Measurements from ENCODE around the gene IP6K2. TPM values are rescaled to one million over a fixed set of nuclear protein-coding genes. Genes with fewer than 3 reads are reported as not detected.
"Not testable (repeated sequence)": the region's sequence is repeated elsewhere in the genome, so short reads cannot be mapped to it uniquely, and the experiment has no call there.

IP6K2 gene, protein sequence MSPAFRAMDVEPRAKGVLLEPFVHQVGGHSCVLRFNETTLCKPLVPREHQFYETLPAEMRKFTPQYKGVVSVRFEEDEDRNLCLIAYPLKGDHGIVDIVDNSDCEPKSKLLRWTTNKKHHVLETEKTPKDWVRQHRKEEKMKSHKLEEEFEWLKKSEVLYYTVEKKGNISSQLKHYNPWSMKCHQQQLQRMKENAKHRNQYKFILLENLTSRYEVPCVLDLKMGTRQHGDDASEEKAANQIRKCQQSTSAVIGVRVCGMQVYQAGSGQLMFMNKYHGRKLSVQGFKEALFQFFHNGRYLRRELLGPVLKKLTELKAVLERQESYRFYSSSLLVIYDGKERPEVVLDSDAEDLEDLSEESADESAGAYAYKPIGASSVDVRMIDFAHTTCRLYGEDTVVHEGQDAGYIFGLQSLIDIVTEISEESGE
- 23.5 TPM for total RNA-seq
- long read RNA-seq, transcript IP6K2-201 (6 exons, 1,775 nt): major isoform, 7 of 30 reads
- long read RNA-seq, partial matches to known transcripts: 11 of 30 reads
- long read RNA-seq, other reads (novel, unspliced or antisense): 9 of 30 reads

- Histone ChIP-seq H3K9me3 (replicated peaks) (no peaks in the 10 kb centered on the region), H3K4me3 (peak within 1 kb of the TSS; percentile 81), H3K27me3 (ENCODE audit: low read depth) (no peaks in the 10 kb centered on the region), H3K27ac (replicated peaks) (peak within 1 kb of the TSS; percentile 87), H3K4me1 (peaks cover 47% of the 10 kb centered on the region), H3K36me3 (peaks cover 22% of the 10 kb centered on the region)
- peak; percentile 99 for DNase-seq
- intact Hi-C loops (cut with micrococcal nuclease): no loop called here
- TF ChIP-seq, protein P1, sequence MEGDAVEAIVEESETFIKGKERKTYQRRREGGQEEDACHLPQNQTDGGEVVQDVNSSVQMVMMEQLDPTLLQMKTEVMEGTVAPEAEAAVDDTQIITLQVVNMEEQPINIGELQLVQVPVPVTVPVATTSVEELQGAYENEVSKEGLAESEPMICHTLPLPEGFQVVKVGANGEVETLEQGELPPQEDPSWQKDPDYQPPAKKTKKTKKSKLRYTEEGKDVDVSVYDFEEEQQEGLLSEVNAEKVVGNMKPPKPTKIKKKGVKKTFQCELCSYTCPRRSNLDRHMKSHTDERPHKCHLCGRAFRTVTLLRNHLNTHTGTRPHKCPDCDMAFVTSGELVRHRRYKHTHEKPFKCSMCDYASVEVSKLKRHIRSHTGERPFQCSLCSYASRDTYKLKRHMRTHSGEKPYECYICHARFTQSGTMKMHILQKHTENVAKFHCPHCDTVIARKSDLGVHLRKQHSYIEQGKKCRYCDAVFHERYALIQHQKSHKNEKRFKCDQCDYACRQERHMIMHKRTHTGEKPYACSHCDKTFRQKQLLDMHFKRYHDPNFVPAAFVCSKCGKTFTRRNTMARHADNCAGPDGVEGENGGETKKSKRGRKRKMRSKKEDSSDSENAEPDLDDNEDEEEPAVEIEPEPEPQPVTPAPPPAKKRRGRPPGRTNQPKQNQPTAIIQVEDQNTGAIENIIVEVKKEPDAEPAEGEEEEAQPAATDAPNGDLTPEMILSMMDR (IDR thresholded peaks at IDR 0.05; ENCODE audit: borderline replicate concordance): peak; percentile 22
Observed at GRCh38 chr3:48716982-48717746, at the start of gene IP6K2. TSS of gene IP6K2 (minus strand) at chr3:48717221. CDS start at chr3:48695291, 21,930 bp downstream.

- no peak for DNase-seq
- H3K27ac ChIP-seq (replicated peaks): no peak overlapping the region
- TF ChIP-seq, protein P1 (IDR thresholded peaks at IDR 0.05; ENCODE audit: borderline replicate concordance): peak; percentile 30
- H3K27me3 ChIP-seq (ENCODE audit: low read depth): no peaks in the 10 kb centered on the region
- peaks cover 84% of the 10 kb centered on the region for H3K36me3 ChIP-seq
- intact Hi-C loops (cut with micrococcal nuclease): no loop called here
- no peak overlapping the region for H3K4me3 ChIP-seq
- no peaks in the 10 kb centered on the region for H3K9me3 ChIP-seq (replicated peaks)
- no peaks in the 10 kb centered on the region for H3K4me1 ChIP-seq
Observed at GRCh38 chr3:48765376-48765775, 48.4 kb upstream of the IP6K2 start.

DNA sequence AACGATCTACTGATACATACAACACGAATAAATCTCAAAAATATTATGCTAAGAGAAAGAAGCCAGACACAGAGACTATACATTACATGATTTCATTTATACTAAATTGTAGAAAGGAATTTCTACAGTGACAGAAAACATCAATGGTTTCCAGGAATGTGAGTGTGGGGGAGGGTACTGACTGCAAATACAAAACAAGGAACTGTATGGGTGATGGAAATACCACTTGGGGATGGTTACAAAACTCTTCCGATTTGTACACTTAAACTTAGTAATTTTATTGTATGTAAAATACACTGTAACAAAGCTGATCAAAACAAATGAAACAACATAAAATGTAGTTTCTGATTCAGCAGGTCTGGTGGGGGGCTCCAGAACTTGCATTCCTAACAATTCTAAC is 45.8 kb upstream of the IP6K2 start:
- intact Hi-C loops (cut with micrococcal nuclease): no loop called here
- no peak for DNase-seq
- TF ChIP-seq, protein P1 (IDR thresholded peaks at IDR 0.05; ENCODE audit: borderline replicate concordance): no peak
- H3K27me3 ChIP-seq (ENCODE audit: low read depth): no peaks in the 10 kb centered on the region
- no peak overlapping the region for H3K27ac ChIP-seq (replicated peaks)
- no peaks in the 10 kb centered on the region for H3K4me1 ChIP-seq
- H3K9me3 ChIP-seq (replicated peaks): no peaks in the 10 kb centered on the region
- peaks cover 85% of the 10 kb centered on the region for H3K36me3 ChIP-seq
- no peak overlapping the region for H3K4me3 ChIP-seq

GRCh38 chr3:48759991-48760540 is 43.0 kb upstream of the IP6K2 start:
- DNase-seq; H3K27ac ChIP-seq (replicated peaks); H3K9me3 ChIP-seq (replicated peaks); H3K4me1 ChIP-seq; H3K4me3 ChIP-seq; intact Hi-C loops (cut with micrococcal nuclease); H3K27me3 ChIP-seq (ENCODE audit: low read depth): not testable (repeated sequence)
- H3K36me3 ChIP-seq: peaks cover 93% of the 10 kb centered on the region

DNA sequence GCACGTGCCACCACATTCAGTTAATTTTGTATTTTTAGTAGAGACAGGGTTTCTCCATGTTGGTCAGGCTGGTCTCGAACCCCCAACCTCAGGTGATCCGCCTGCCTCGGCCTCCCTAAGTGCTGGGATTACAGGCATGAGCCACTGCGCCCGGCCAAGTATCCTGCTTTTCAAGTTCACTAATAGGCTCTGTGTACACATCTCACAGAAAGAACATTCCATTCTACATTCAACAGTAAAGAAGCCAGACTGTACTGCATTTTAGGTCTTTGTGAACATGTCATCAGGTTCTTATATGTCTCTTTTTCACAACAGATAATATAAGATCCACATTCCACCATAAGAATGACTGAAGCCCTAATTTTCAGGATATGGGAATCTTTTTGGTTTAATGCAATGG is 42.5 kb upstream of the IP6K2 start:
- peaks cover 93% of the 10 kb centered on the region for H3K36me3 ChIP-seq
- H3K4me1 ChIP-seq; intact Hi-C loops (cut with micrococcal nuclease): not testable (repeated sequence)

DNA sequence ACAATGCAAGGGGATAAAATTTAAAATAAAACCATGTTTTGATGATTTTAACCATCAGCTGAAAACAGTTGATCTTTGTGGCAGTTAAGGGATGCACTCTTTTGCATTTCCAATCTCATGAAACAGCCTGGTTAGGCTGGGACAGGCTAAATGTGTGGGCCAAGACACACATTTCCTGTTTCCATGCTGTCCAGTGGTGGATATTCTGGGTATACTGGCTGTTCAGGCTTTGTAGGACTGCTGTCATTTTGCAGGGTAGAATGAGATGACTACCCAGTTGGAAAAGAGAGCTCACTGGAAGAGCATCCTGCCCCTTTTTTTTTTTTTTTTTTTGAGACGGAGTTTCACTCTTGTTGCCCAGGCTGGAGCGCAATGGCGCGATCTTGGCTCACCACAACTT is 42.0 kb upstream of the IP6K2 start:
- Histone ChIP-seq H3K9me3 (replicated peaks) (no peaks in the 10 kb centered on the region), H3K4me3 (no peak overlapping the region), H3K4me1 (no peaks in the 10 kb centered on the region), H3K27ac (replicated peaks) (no peak overlapping the region), H3K36me3 (peaks cover 92% of the 10 kb centered on the region), H3K27me3 (ENCODE audit: low read depth) (no peaks in the 10 kb centered on the region)
- intact Hi-C loops (cut with micrococcal nuclease): no loop called here
- TF ChIP-seq, protein P1 (IDR thresholded peaks at IDR 0.05; ENCODE audit: borderline replicate concordance): no peak
- no peak for DNase-seq

More for the DNA sequence above, 42.5 kb upstream of the IP6K2 start:
- H3K27me3 ChIP-seq (ENCODE audit: low read depth); H3K9me3 ChIP-seq (replicated peaks); DNase-seq; H3K4me3 ChIP-seq; H3K27ac ChIP-seq (replicated peaks): not testable (repeated sequence)

All from left ventricle myocardium inferior (tissue), 1 donor.